Activated CD4-positive, alpha-beta T cell treated with anti-CD3 and anti-CD28 coated beads, Interleukin-2, amount 10 ng/mL, durations not matched to agents 7 days and 5 days (primary cell): ENCODE data around the gene EXOC7. TPM values are rescaled to one million over a fixed set of nuclear protein-coding genes. Genes with fewer than 3 reads are reported as not detected.

Experiments used
- CTCF ChIA-PET: fragments of 350-600 bp; sonication (Branson Sonifier 250); formaldehyde crosslinking; loops from one replicate; lab custom pipeline; 2021; ENCODE audit warnings: antibody characterized with exemption; lab: Charles Lee
- POLR2A ChIA-PET: fragments of 350-600 bp; sonication (Branson Sonifier 250); formaldehyde crosslinking; loops from one replicate; lab custom pipeline; 2021; ENCODE audit warnings: antibody characterized with exemption; lab: Charles Lee
- DNase-seq: peaks from one replicate; pipeline ENCODE4 v3.0.0-alpha.2; 2020
- H3K27ac Mint-ChIP-seq: one replicate; pipeline ENCODE4 v1.8.0; 2021; ENCODE audit warnings: mild to moderate bottlenecking, moderate library complexity, mixed read lengths
- H3K27me3 Mint-ChIP-seq: one replicate; pipeline ENCODE4 v1.8.0; 2021; ENCODE audit warnings: mixed read lengths
- H3K36me3 Mint-ChIP-seq: one replicate; pipeline ENCODE4 v1.8.0; 2021; ENCODE audit warnings: low read depth, mixed read lengths
- H3K4me1 Mint-ChIP-seq: one replicate; pipeline ENCODE4 v1.8.0; 2021; ENCODE audit warnings: mixed read lengths
- H3K4me3 Mint-ChIP-seq: one replicate; pipeline ENCODE4 v1.8.0; 2021; ENCODE audit warnings: mild to moderate bottlenecking, moderate library complexity, mixed read lengths
- H3K9me3 Mint-ChIP-seq: one replicate; pipeline ENCODE4 v1.8.0; 2021; ENCODE audit warnings: mixed read lengths
- total RNA-seq, 2 experiments: library from RNA; stranded (reverse); gene quantifications; one replicate each; pipeline ENCODE4 v1.2.3, GENCODE V29; 2021

Gene EXOC7
- 100 to 1,000 TPM; 140 to 147 TPM for total RNA-seq

- Mint-ChIP-seq H3K4me1 (peaks cover 32% of the 10 kb centered on the region), H3K27me3 (no peaks in the 10 kb centered on the region), H3K4me3 (peak within 1 kb of the TSS; percentile 96), H3K36me3 (peaks cover 30% of the 10 kb centered on the region), H3K9me3 (no peaks in the 10 kb centered on the region), H3K27ac (peak within 1 kb of the TSS; percentile 96)
- POLR2A ChIA-PET: interaction anchor here (0.5 kb wide), 1 partner anchor 40 kb away, joined by 3 read pairs; no protein-coding TSS in a partner anchor
- CTCF ChIA-PET: interaction anchor here (0.6 to 3.0 kb wide), 13 partner anchors 9 to 350 kb away, joined by 3 to 14 read pairs (median 3); no protein-coding TSS in a partner anchor
- DNase-seq: peak; percentile 93
Observed at GRCh38 chr17:76103274-76104139, at the start of gene EXOC7. EXOC7 (minus strand) TSS chr17:76103787; CDS start chr17:76103692, 95 bp downstream.

- Mint-ChIP-seq H3K36me3 (peaks cover 86% of the 10 kb centered on the region), H3K4me3 (no peak overlapping the region), H3K27ac (peak overlapping the region; percentile 91), H3K27me3 (no peaks in the 10 kb centered on the region), H3K9me3 (no peaks in the 10 kb centered on the region), H3K4me1 (peaks cover 37% of the 10 kb centered on the region)
- ChIA-PET CTCF (interaction anchor here (1.2 to 2.0 kb wide), 4 partner anchors 12 to 26 kb away, joined by 3 to 4 read pairs (median 3); no protein-coding TSS in a partner anchor), POLR2A (no interaction called here)
- DNase-seq: no peak
Observed at GRCh38 chr17:76153202-76153601, 49.6 kb upstream of the EXOC7 start.

GRCh38 chr17:76152591-76152990 lies 49.0 kb upstream of the EXOC7 start:
- Mint-ChIP-seq H3K27me3 (no peaks in the 10 kb centered on the region), H3K36me3 (peaks cover 84% of the 10 kb centered on the region), H3K4me1 (peaks cover 40% of the 10 kb centered on the region), H3K4me3 (no peak overlapping the region), H3K27ac (peak overlapping the region; percentile 91), H3K9me3 (no peaks in the 10 kb centered on the region)
- CTCF ChIA-PET: interaction anchor here (1.2 to 2.0 kb wide), 4 partner anchors 10 to 27 kb away, joined by 3 to 5 read pairs (median 4); no protein-coding TSS in a partner anchor
- no peak for DNase-seq
- POLR2A ChIA-PET: no interaction called here

- no peaks in the 10 kb centered on the region for H3K27me3 Mint-ChIP-seq
- ChIA-PET POLR2A (no interaction called here), CTCF (interaction anchor here (0.6 to 2.0 kb wide), 6 partner anchors 9 to 30 kb away, joined by 3 to 5 read pairs (median 4); partner anchors contain the start of gene FOXJ1)
- H3K27ac Mint-ChIP-seq: peak overlapping the region; percentile 91
- H3K4me3 Mint-ChIP-seq: no peak overlapping the region
- peaks cover 46% of the 10 kb centered on the region for H3K4me1 Mint-ChIP-seq
- peaks cover 85% of the 10 kb centered on the region for H3K36me3 Mint-ChIP-seq
- DNase-seq: peak; percentile 49
- no peaks in the 10 kb centered on the region for H3K9me3 Mint-ChIP-seq
Observed at GRCh38 chr17:76151896-76152454, 48.4 kb upstream of the EXOC7 start.

- peaks cover 87% of the 10 kb centered on the region for H3K36me3 Mint-ChIP-seq
- CTCF ChIA-PET: interaction anchor here (0.7 to 2.0 kb wide), 9 partner anchors 8 to 129 kb away, joined by 3 to 5 read pairs (median 3); partner anchors contain the start of gene FOXJ1
- no peak for DNase-seq
- no peaks in the 10 kb centered on the region for H3K9me3 Mint-ChIP-seq
- H3K27me3 Mint-ChIP-seq: no peaks in the 10 kb centered on the region
- POLR2A ChIA-PET: no interaction called here
- H3K4me3 Mint-ChIP-seq: no peak overlapping the region
- peak overlapping the region; percentile 91 for H3K27ac Mint-ChIP-seq
- peaks cover 56% of the 10 kb centered on the region for H3K4me1 Mint-ChIP-seq
Observed at GRCh38 chr17:76150712-76151622, 47.4 kb upstream of the EXOC7 start.

- CTCF ChIA-PET: interaction anchor here (1.0 kb wide), 1 partner anchor 130 kb away, joined by 3 read pairs; no protein-coding TSS in a partner anchor
- no peak for DNase-seq
- Mint-ChIP-seq H3K9me3 (no peaks in the 10 kb centered on the region), H3K4me1 (peaks cover 74% of the 10 kb centered on the region), H3K27me3 (no peaks in the 10 kb centered on the region), H3K36me3 (peaks cover 84% of the 10 kb centered on the region), H3K4me3 (no peak overlapping the region), H3K27ac (no peak overlapping the region)
- POLR2A ChIA-PET: no interaction called here
Observed at GRCh38 chr17:76149214-76149613, 45.6 kb upstream of the EXOC7 start.

GRCh38 chr17:76148015-76148326 lies 44.4 kb upstream of the EXOC7 start:
- no peak for DNase-seq
- H3K4me3 Mint-ChIP-seq: no peak overlapping the region
- CTCF ChIA-PET: no interaction called here
- H3K9me3 Mint-ChIP-seq: no peaks in the 10 kb centered on the region
- H3K27me3 Mint-ChIP-seq: no peaks in the 10 kb centered on the region
- POLR2A ChIA-PET: no interaction called here
- H3K4me1 Mint-ChIP-seq: peaks cover 73% of the 10 kb centered on the region
- peak overlapping the region; percentile 94 for H3K27ac Mint-ChIP-seq
- peaks cover 72% of the 10 kb centered on the region for H3K36me3 Mint-ChIP-seq

- peaks cover 67% of the 10 kb centered on the region for H3K36me3 Mint-ChIP-seq
- CTCF ChIA-PET: interaction anchor here (0.7 to 4.2 kb wide), 3 partner anchors 28 to 132 kb away, joined by 3 to 12 read pairs (median 4); no protein-coding TSS in a partner anchor
- no peak for DNase-seq
- no peaks in the 10 kb centered on the region for H3K9me3 Mint-ChIP-seq
- H3K4me3 Mint-ChIP-seq: no peak overlapping the region
- POLR2A ChIA-PET: no interaction called here
- H3K27ac Mint-ChIP-seq: peak overlapping the region; percentile 94
- H3K27me3 Mint-ChIP-seq: no peaks in the 10 kb centered on the region
- H3K4me1 Mint-ChIP-seq: peaks cover 73% of the 10 kb centered on the region
Observed at GRCh38 chr17:76147211-76148014, 43.8 kb upstream of the EXOC7 start.

- Mint-ChIP-seq H3K9me3 (no peaks in the 10 kb centered on the region), H3K27me3 (no peaks in the 10 kb centered on the region), H3K36me3 (peaks cover 55% of the 10 kb centered on the region), H3K4me1 (peaks cover 72% of the 10 kb centered on the region), H3K27ac (peak overlapping the region; percentile 94), H3K4me3 (peak overlapping the region; percentile 30)
- POLR2A ChIA-PET: interaction anchor here (0.7 to 1.0 kb wide), 2 partner anchors 83 to 119 kb away, joined by 3 read pairs; partner anchors contain the start of gene UBALD2
- DNase-seq: no peak
- CTCF ChIA-PET: interaction anchor here (0.8 to 4.2 kb wide), 8 partner anchors 10 to 241 kb away, joined by 3 to 12 read pairs (median 4); no protein-coding TSS in a partner anchor
Observed at GRCh38 chr17:76146053-76146851, 42.7 kb upstream of the EXOC7 start.

GRCh38 chr17:76145231-76146052 lies 41.9 kb upstream of the EXOC7 start:
- H3K27ac Mint-ChIP-seq: peak overlapping the region; percentile 94
- peaks cover 5% of the 10 kb centered on the region for H3K27me3 Mint-ChIP-seq
- DNase-seq: peak; percentile 64
- H3K9me3 Mint-ChIP-seq: no peaks in the 10 kb centered on the region
- H3K4me1 Mint-ChIP-seq: peaks cover 71% of the 10 kb centered on the region
- ChIA-PET POLR2A (interaction anchor here (0.6 to 1.0 kb wide), 4 partner anchors 33 to 119 kb away, joined by 3 read pairs; partner anchors contain the start of gene UBALD2), CTCF (interaction anchor here (0.8 to 4.2 kb wide), 8 partner anchors 10 to 240 kb away, joined by 3 to 12 read pairs (median 4); no protein-coding TSS in a partner anchor)
- peaks cover 49% of the 10 kb centered on the region for H3K36me3 Mint-ChIP-seq
- peak overlapping the region; percentile 30 for H3K4me3 Mint-ChIP-seq
